ENCODE measurements around the gene OTULIN. TPM values are rescaled to one million over a fixed set of nuclear protein-coding genes. Genes with fewer than 3 reads are reported as not detected.

Gene OTULIN
- total and polyA plus RNA-seq, 2 of the 4 experiments (the other 2 are of a cell fraction), result 6.9 to 19.5 TPM

- H4K91ac ChIP-seq (ENCODE audit: insufficient read depth, low read depth, low read length), result peak overlapping the region; percentile 72; the same call in 1 of the 2 replicates
- peak overlapping the region; percentile 79; the same call in 1 of the 3 replicates for H2BK15ac ChIP-seq (ENCODE audit: low read depth, low read length)
- H3K27me3 ChIP-seq (ENCODE audit: control insufficient read depth, insufficient read depth, low read length), result no peaks in the 10 kb centered on the region
- in situ Hi-C loops (cut with MboI; ENCODE audit: low sequenced_read_pairs) (loop anchor here (25.0 kb wide), 2 partner anchors 552 to 677 kb away; no protein-coding TSS in a partner anchor), intact Hi-C loops (cut with micrococcal nuclease) (no loop called here), dilution Hi-C loops (cut with HindIII; ENCODE audit: low sequenced_read_pairs, unreplicated experiment) (no loop called here)
- peaks cover 26 to 61% of the 10 kb centered on the region in 2 experiments for H3K79me1 ChIP-seq (ENCODE audit: low read depth in 1 of 2, low read length in 2 of 2)
- H3K4me3 ChIP-seq (ENCODE audit: insufficient read depth, low read depth, low read length), result peak overlapping the region; percentile 64
- peak overlapping the region; percentile 87 for H3K23ac ChIP-seq (ENCODE audit: low read depth, low read length)
- H3K4me2 ChIP-seq (ENCODE audit: low read depth, low read length), result peak overlapping the region; percentile 96
- H4K8ac ChIP-seq (ENCODE audit: low read depth in 2 of 2, low read length in 2 of 2), result peak overlapping the region; percentile 48 to 92
- H2BK120ac ChIP-seq (ENCODE audit: low read depth, low read length), result peak overlapping the region; percentile 76; the same call in 1 of the 2 replicates
- peak overlapping the region; percentile 85 for H3K27ac ChIP-seq (ENCODE audit: insufficient read depth, low read length)
- peak overlapping the region; percentile 73 for H3K9ac ChIP-seq (ENCODE audit: low read depth, low read length)
- POLR2A ChIA-PET (ENCODE audit: unreplicated experiment), result no interaction called here
- CTCF ChIA-PET, result no interaction called here
- peak overlapping the region; percentile 71 for H3K14ac ChIP-seq (replicated peaks; ENCODE audit: low read depth, low read length)
- H3K4me1 ChIP-seq (ENCODE audit: control insufficient read depth, insufficient read depth, low read length), result peaks cover 11% of the 10 kb centered on the region
- no peaks in the 10 kb centered on the region for H3K9me3 ChIP-seq (ENCODE audit: control insufficient read depth, insufficient read depth, low read length)
- DNase-seq (no peak), ATAC-seq (ENCODE audit: low read depth) (peak; percentile 38)
- peaks cover 39% of the 10 kb centered on the region for H4K20me1 ChIP-seq (ENCODE audit: insufficient read depth, low read length)
- H4K5ac ChIP-seq (ENCODE audit: low read depth, low read length), result peak overlapping the region; percentile 1
- H3K4ac ChIP-seq (ENCODE audit: low read depth, low read length), result peak overlapping the region; percentile 86
- peak overlapping the region; percentile 96 for H2AK9ac ChIP-seq (replicated peaks; ENCODE audit: low read depth, low read length, poor library complexity)
- TF ChIP-seq CTCF (conservative IDR thresholded peaks at IDR 0.05; ENCODE audit: low read depth, low read length), result no peak
- no peak for TF ChIP-seq RAD21 (IDR thresholded peaks at IDR 0.05; ENCODE audit: low read length)
- H3K9me1 ChIP-seq (ENCODE audit: insufficient read depth, low read length), result peaks cover 18% of the 10 kb centered on the region
- 0 out of 2 replicates have a peak overlapping the region, but pooled peaks have one; percentile 6 for H2AK5ac ChIP-seq (ENCODE audit: low read depth, low read length)
- no peaks in the 10 kb centered on the region; the same call in 1 of the 2 replicates for H3K36me3 ChIP-seq (ENCODE audit: control insufficient read depth, insufficient read depth, low read length)
- peak overlapping the region; percentile 92 for H3K56ac ChIP-seq (ENCODE audit: extremely low read depth, insufficient read depth, low read length)
- 7% methylated on average over 19 of the region's 24 CpGs; no CpG with 5 or more reads in 1 of the 2 experiments for WGBS, 2 experiments (ENCODE audit: extremely low coverage in 2 of 2, insufficient read length in 1 of 2)
- peak overlapping the region; percentile 83 for H2BK5ac ChIP-seq (ENCODE audit: low read depth, low read length, poor library complexity, severe bottlenecking)
- H2AFZ ChIP-seq (replicated peaks; ENCODE audit: low read length, poor library complexity), result peak overlapping the region; percentile 99
- BruUV-seq (replicated peaks), result no TSS peak
- no peak overlapping the region for H2BK20ac ChIP-seq (ENCODE audit: low read depth, low read length)
- H3K18ac ChIP-seq (ENCODE audit: low read depth, low read length), result peak overlapping the region; percentile 25
Measured at GRCh38 chr5:14663734-14664269, 716 bp upstream of the OTULIN start.

All from IMR-90 (cell line).